HG02840 (cell line): ENCODE measurements around the gene TOP2A.
"Not testable (repeated sequence)": the region's sequence is repeated elsewhere in the genome, so short reads cannot be mapped to it uniquely, and the experiment has no call there.

ENCODE experiments used
- ATAC-seq: cut with Tn5 transposase; IDR thresholded peaks from one replicate; pipeline ENCODE4 v1.9.1; 2021; ENCODE audit warnings: mild to moderate bottlenecking, moderate library complexity, moderate number of reproducible peaks; ENCODE audit not compliant: unreplicated experiment, low FRiP score

Gene TOP2A

DNA sequence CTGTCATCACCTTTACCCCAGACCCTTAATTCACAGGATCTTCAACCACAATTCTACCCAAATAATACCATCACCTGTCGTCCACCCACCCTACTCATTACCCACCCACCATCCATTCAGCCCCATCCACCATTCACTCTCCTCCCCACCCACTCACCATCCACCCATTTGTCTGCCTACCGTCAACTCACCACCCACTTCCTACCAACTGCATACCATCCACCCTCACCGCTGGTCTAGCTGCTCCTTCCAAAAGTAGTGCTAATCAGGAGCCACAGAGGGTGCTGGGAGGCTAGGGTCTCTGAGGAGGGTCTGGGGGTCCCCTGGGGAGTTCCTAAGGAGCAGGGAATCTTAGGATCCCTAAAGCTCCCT lies 13.5 kb upstream of the TOP2A start:
- ATAC-seq = no peak

DNA sequence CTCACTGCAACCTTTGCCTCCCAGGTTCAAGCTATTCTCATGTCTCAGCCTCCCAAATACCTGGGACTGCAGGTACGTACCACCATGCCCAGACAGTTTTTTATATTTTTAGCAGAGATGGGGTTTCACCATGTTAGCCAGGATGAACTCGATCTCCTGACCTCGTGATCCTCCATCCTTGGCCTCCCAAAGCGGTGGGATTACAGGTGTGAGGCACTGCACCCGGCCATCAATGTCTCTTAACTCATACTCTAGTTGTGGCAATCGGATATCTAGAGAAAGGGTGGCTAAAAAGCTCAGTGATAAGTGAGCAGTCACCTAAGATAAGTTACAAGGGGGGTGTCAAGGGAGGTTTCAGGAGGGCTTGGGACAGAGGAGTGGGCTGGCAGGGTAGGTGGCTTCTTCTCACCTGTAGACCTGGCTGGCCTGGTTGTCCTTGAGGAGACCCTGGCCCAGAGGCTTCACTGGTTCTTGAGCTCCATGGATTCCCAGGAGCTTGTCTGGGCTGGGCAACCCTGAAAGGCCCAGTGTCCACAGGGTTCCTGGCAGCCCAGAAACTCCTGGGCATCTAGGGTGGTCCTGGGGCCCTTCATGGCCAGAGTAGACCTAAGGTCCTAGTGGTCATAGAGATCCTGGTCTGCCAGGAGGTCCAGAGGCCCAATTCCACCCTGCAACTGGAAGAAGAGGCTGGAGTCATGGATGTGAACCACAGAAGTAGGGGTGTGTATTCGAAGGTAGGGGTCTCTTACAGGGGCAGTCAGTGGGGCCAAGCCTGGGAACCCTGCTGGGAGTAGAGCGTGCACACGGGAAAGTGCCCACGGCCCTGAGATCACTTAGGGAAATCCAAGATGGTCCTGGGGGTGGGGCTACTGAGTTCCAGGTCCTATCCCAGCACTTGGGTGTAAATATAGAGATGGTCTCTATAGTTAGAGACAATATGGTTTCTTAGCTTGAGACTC lies 12.9 kb upstream of the TOP2A start:
- no peak for ATAC-seq

DNA sequence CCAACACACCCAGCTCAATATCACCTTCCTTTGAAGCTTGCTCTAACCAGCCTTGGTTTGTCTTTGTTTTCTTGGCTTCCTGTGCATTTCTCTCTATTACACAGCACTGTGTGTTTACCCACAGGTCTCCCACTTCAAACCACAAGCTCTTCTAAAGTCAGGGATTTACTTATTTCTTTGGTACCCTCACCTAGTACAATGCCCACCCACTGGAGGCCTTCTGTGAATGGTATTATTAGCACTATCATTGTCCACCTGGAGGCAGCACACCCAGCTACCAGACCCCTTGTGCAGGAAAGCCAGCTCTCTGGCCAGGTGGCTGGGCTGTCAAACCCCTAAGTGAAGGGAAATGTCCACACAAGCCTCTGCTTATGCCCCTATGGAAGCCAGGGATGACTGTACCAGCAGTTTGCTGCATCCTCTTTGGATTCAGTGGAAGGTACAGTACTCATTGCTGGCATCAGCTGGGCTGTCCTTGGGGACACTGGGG lies 9.4 kb upstream of the TOP2A start:
- ATAC-seq = no peak

DNA sequence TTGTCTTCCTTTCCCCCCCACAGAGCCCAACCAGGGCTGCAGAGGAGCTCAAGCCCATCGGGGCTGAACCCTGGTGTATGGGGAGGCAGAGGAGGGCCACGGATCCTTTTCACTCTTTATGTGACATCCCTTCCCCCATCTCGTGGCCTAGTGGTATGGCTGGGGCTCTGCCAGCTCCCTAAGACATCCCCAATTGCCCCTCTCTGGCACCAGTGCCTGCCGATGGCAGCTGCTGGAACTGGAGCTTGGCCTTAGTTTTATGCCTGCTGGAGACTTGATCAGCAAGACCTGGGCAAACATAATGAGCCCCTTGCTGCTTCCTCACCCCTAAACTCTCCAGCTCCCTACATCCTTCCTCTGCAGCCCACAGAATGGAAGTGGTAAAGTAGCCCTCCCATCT lies 8.0 kb upstream of the TOP2A start:
- no peak for ATAC-seq

DNA sequence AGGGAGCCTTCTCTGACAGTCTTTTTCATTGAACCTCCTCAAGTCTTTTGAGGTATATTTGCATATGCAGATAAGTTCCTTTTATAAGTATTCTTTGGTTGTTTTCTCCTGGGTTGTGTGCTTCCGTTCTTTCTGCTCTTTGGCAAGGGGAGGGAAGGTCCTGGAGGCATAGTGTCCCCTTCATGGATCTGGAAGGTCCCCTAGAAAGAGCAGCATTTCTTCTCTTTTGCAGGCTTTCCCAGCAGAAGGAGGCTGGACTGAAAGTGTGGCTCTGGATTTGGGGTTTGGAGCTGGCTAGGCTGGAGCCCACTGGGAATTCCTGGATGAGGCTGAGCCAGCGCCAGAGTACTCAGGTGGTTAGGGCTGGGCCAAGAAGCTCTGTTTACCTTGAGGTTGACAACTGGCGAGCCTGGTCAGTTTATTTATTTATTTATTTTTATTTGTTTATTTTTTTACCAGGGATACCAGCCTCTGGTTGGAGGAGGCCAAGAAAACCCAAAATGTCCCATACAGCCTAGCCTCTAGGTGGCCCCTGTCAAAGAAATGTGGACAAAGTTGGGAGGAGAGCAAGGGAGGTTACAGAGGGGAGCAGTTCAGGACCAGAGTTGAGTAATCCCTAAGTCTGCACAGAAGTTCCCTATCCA lies 5.4 kb upstream of the TOP2A start:
- no peak for ATAC-seq

DNA sequence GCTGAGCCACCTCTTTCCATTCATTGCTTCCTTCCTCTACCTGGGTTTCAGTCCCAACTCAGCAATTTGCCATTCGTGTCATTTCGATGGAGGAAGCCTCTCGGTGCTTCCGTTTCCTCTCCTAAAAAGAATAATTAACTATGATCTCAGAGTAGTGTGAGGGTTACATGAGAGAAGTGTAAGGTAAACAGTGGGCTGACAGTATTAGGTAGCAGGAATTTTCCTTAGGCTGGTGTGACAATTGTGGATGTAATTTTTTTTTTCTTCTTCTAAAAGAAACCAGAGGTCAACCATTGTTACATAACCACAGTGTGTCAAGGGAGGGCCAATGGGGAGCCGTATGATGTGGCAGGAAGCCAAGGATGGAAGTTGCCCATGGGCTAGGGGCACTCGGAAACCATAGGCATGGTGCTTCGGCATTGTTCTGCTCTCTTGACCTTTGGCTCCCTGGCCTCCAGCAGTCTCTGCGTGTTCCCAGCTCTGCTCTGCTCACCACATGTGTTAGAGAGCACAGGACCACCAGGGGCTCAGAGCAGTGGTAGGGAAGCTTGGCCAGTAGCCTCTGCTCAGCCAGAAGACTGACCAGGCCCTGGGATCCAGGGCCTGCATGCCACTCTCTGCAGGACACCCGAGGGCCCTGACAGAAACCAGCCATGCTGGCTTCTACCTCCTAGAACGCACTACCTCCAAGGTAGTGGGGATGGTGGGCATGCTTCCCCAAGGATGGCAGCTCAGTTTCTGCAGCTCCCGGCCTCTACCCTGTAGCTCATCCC lies 2.0 kb upstream of the TOP2A start:
- no peak for ATAC-seq

DNA sequence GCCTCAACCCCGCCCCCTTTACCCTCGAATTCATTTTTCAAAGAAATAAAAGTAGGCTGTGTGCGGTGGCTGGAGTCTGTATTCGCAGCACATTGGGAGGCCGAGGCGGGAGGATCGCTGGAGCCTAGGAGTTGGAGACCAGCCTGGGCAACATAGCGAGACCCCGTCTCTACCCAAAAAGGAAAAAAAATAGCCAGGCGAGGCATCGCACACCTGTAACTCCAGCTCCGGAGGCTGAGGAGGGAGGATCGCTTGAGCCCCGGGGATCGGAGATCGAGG lies 671 bp upstream of the TOP2A start:
- no peak for ATAC-seq

DNA sequence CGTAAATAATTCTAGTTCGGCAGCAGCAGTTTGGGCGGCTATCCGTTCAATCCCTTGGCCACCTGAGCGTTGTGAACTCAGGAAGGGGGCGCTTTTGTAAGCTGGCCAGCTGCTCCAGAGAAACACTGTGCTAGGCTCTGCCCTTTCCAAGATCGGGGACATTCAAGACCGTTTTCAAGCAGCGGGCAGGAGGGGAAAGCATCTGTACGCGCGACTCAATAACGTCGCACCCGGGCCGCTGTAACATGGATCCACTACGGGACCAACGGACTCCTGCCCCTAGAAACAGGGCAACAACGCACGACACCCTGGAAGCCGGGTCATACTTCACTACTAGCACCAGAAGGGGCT lies 463 bp downstream of the TOP2A start:
- peak; percentile 4 for ATAC-seq

DNA sequence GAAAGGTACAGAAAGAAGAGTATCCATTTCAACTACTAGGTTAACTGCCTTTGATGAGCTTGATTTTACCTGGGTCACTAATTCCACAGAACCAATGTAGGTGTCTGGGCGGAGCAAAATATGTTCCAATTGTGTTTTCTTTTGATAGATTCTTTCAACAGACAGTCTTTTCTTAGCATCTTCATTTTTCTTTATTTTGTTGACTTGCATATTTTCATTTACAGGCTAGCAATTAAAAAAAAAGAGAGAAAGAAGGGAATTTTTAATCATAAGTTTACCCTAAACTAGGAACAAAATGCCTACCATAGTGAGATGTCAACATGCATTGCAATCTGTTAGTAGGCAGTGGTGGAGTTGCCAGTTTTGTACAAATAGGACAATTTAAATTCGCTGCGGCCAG lies 1.0 kb downstream of the TOP2A start:
- no peak for ATAC-seq

DNA sequence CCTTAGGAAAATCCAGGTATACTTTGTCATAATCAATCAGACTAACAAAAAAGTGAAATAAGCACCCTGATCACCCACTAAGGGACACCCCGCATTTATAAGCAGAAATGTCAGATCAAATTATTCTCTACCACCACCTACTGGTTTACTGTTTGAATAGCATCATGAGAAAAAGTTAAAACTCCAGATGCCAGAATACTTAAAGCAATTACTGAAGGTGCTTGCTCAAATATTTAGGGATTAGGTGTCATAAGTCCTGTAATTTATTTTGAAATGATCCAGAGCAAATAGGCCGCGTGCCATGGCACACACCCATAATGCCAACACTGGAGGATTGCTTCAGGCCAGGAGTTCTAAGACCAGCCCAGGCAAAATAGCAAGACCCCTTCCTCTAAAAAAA lies 2.3 kb downstream of the TOP2A start:
- no peak for ATAC-seq

DNA sequence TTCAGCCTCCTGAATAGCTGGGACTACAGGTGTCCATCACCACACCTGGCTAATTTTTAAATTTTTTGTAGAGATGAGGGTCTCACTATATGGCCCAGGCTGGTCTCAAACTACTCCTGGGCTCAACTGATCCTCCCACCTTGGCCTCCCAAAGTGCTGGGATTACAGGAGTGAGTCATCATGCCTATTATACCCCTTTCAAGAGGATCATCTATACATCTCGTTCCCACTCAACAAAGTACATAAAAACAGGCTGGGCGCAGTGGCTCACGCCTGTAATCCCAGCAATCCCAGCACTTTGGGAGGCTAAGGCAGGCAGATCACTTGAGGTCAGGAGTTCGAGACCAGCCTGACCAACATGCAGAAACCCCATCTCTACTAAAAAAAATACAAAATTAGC lies 3.4 kb downstream of the TOP2A start:
- not testable (repeated sequence) for ATAC-seq

DNA sequence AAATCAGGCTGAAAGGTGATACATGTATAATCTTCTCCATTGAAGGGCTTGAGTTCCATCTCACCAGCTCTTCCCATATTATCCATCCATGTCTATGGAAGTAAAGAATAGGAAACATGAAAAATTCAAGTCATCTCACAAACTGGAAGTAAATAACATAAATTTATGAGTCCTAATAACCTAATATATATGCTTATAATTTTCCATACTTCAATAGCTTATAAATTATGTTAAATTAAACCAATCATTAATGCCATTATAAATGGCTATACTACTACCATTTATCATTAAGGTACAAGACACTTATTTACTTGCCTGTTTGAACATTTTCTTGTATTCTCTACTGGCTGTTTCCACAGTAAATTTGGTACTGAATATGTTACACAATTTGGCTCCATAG lies 4.8 kb downstream of the TOP2A start:
- ATAC-seq = no peak

DNA sequence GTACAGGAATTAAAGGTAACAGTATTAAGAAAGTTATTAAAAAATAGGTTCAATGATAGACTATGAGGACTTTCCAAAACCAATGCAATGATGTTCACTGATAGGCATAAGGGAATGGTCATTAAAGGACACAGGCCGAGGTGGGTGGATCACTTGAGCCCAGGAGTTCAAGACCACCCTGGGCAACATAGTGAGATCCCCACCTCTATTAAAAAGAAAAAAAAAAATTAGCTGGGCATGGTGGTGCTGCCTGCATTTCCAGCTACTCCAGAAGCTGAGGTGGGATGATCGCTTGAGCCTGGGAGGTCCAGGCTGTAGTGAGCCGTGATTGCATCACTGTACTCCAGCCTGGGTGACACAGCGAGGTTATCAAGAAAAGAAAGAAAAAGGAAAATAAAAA lies 5.9 kb downstream of the TOP2A start:
- no peak for ATAC-seq

DNA sequence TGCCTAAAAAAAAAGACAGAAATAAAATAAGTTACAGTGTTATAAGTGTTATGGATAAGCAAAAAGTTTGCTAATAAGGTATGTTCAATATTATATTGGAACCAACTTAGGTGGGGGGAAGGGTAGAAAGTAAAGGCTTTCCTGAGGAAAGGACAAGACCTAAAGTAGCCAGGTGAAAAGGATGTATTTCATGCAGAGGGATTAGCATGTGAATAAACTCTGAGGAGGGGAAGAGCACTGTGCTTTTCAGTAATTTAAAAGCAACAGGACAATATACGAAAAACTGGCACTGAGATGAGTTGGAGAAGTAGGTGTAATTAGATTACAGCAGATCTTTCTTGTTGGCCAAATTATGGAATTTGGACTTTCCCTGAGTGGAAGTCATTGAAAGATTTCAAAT lies 7.6 kb downstream of the TOP2A start:
- no peak for ATAC-seq

DNA sequence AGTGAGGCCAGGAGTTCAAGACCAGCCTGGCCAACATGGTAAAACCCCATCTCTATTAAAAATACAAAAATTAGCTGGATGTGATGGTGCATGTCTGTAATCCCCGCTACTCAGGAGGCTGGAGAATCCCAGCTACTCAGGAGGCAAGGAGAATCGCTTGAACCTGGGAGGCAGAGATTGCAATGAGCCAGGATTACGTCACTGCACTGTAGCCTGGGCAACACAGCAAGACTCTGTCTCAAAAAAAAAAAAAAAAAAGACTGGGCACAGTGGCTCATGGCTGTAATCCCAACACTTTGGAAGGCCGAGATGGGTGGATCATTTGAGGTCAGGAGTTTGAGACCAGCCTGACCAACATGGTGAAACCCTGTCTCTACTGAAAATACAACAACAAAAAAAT lies 8.2 kb downstream of the TOP2A start:
- ATAC-seq = not testable (repeated sequence)

DNA sequence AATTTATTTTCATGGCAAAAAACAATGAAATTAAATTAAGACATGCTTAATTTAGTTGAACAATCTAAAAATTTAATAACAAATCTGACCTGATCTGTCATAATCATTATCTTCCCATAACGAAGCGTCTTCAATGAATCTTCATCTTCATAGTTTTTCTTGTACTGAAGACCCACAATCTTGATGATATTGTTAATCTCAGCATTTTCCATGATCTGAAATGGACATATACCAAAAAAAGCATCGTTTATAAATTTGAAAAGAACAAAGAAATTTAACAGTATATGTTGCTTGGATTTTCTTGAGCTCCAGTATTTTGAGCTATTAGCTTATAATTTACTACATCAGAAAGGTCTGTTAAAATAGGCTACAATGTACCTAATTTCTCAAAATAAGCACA lies 10.2 kb downstream of the TOP2A start:
- no peak for ATAC-seq

DNA sequence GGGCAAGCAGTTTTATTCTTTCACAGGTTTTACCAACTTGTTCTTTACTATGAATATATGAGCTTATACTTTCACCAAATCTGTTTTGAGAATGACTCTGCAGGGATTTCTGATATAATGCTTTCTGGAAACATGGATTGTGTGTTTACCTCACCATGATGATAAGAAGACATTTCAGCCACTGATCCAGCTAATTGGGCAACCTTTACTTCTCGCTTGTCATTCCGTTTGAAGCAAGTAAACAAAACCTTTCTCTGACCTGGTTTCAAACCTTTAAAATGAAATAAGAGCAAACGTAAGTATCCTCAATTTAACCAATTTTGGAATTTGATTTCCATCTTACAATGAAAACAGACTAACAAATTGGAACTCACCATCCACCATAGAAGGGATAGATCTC lies 13.7 kb downstream of the TOP2A start:
- no peak for ATAC-seq

DNA sequence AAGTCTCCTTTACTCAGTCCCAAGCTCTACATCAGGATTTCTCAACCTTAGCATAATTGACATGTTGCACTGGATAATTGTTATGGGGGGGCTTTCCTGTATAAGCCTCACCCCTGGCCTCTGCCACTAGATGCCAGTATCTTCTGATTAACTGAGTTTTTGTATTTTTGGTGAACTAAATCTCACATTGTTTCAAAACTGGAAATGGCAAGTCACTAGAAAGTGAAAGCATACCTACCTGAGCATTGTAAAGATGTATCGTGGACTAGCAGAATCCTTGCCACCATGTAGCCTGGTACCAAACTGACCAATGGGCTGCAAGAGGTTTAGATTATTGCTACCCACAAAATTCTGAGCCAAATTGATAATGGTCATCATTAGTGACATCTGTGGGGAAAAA lies 15.0 kb downstream of the TOP2A start:
- no peak for ATAC-seq

DNA sequence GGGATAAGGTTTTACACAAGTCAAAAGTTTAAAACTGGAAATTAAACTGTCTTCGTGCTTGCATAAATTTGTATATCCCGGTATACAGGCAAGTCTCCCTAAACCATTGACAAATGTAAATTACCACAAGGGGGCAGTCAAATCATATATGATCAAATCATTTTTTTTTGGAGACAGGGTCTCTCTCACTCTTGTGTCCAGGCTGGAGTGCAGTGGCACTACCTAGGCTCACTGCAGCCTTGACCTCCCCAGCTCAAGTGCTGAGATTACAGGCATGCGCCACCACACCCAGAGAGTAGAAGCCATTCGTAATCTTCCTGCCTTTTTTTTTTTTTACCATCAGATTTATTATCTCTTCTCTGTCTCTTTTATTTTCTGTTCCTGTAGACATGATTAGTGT lies 18.5 kb downstream of the TOP2A start:
- no peak for ATAC-seq

DNA sequence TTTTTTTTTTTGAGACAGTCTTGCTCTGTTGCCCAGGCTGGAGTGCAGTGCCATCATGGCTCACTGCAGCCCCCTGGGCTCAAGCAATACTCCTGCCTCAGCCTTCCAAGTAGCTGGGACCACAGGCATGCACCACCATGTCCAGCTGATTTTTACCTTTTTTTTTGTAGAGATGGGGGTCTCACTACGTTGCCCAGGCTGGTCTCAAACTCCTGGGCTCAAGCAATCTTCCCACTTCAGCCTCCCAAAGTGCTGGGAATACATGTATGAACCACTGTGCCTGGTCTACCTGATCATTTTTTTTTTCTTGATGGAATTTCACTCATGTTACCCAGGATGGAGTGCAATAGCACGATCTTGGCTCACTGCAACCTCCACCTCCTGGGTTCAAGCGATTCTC lies 31.1 kb downstream of the TOP2A start:
- ATAC-seq = not testable (repeated sequence)

DNA sequence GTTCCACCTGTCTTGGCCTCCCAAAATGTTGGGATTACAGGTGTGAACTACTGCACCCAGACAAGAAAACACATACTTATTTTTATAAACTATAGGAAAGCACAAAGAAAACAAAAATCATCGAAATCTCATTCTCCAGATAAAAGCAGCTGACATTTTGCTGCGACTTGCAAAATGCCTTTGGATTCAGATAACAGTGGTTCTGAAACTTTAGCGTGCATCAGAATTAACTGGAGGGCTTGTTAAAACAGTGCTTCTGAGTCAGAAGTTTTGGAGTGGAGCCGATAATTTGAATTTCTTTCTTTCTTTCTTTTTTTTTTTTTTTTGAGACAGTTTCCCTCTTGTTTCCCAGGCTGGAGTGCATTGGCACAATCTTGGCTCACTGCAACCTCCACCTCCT lies 35.4 kb downstream of the TOP2A start:
- no peak for ATAC-seq
